ENCODE results near the gene COX4I1. TPM values are rescaled to one million over a fixed set of nuclear protein-coding genes. Genes with fewer than 3 reads are reported as not detected.
"Not testable (repeated sequence)": the region's sequence is repeated elsewhere in the genome, so short reads cannot be mapped to it uniquely, and the experiment has no call there.

The COX4I1 gene
- total RNA-seq, 2 experiments from 2014 or later: 489 to 502 TPM

DNA sequence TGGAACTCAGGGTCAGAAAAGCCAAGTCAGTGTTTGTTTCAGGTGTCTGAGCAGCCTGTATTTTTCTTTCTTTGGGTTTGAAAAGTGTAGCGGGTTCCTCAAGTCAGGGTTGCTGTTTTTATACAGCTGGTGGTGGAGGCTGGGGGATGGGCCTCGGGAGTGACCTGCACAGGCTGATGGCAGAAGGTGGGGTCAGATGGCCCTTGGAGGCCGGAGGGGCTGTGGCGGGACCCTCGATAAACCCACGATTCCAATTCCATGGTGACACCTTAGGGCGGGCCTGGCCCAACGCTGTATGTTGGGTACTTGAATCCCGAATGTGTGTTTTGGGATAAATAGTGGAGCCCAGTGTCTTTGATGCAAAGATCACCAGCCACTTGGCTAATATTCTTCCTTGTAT lies 28.7 kb downstream of the COX4I1 start:
- ATAC-seq (ENCODE audit: low read depth): no peak
- Mint-ChIP-seq H3K36me3 (peaks cover 1% of the 10 kb centered on the region), H3K4me1 (peaks cover 2% of the 10 kb centered on the region), H3K9me3 (no peaks in the 10 kb centered on the region), H3K27me3 (peaks cover 46% of the 10 kb centered on the region), H3K27ac (no peak overlapping the region), H3K4me3 (no peak overlapping the region)
- DNase-seq: no peak
- POLR2A ChIA-PET: no interaction called here

- ATAC-seq (ENCODE audit: low read depth): no peak
- Mint-ChIP-seq H3K9me3 (no peaks in the 10 kb centered on the region), H3K27me3 (peaks cover 46% of the 10 kb centered on the region), H3K36me3 (peaks cover 3% of the 10 kb centered on the region), H3K4me3 (no peak overlapping the region), H3K4me1 (peaks cover 2% of the 10 kb centered on the region), H3K27ac (no peak overlapping the region)
- DNase-seq: no peak
- POLR2A ChIA-PET: no interaction called here
These were observed 29.8 kb downstream of the COX4I1 start for GRCh38 chr16:85829171-85829719.

- Mint-ChIP-seq H3K9me3 (no peaks in the 10 kb centered on the region), H3K36me3 (peaks cover 3% of the 10 kb centered on the region), H3K27ac (no peak overlapping the region), H3K4me3 (no peak overlapping the region), H3K27me3 (peaks cover 46% of the 10 kb centered on the region), H3K4me1 (peaks cover 2% of the 10 kb centered on the region)
- ATAC-seq (ENCODE audit: low read depth) (no peak), DNase-seq (no peak)
- POLR2A ChIA-PET: no interaction called here
These were observed 30.4 kb downstream of the COX4I1 start for GRCh38 chr16:85829751-85830445.

GRCh38 chr16:85830821-85831220 lies 31.3 kb downstream of the COX4I1 start:
- ATAC-seq (ENCODE audit: low read depth): no peak
- peaks cover 46% of the 10 kb centered on the region for H3K27me3 Mint-ChIP-seq
- peaks cover 3% of the 10 kb centered on the region for H3K36me3 Mint-ChIP-seq
- no peak overlapping the region for H3K27ac Mint-ChIP-seq
- POLR2A ChIA-PET: no interaction called here
- no peaks in the 10 kb centered on the region for H3K9me3 Mint-ChIP-seq
- H3K4me1 Mint-ChIP-seq: peaks cover 2% of the 10 kb centered on the region
- no peak for DNase-seq
- H3K4me3 Mint-ChIP-seq: no peak overlapping the region

- peaks cover 41% of the 10 kb centered on the region for H3K27me3 Mint-ChIP-seq
- POLR2A ChIA-PET: no interaction called here
- no peak for ATAC-seq (ENCODE audit: low read depth)
These were observed 33.2 kb downstream of the COX4I1 start for GRCh38 chr16:85832570-85833218.

GRCh38 chr16:85833219-85833920 lies 33.9 kb downstream of the COX4I1 start:
- POLR2A ChIA-PET: no interaction called here
- H3K27ac Mint-ChIP-seq: no peak overlapping the region
- ATAC-seq (ENCODE audit: low read depth) (no peak), DNase-seq (no peak)
- no peak overlapping the region for H3K4me3 Mint-ChIP-seq
- peaks cover 3% of the 10 kb centered on the region for H3K36me3 Mint-ChIP-seq
- peaks cover 41% of the 10 kb centered on the region for H3K27me3 Mint-ChIP-seq
- no peaks in the 10 kb centered on the region for H3K9me3 Mint-ChIP-seq
- H3K4me1 Mint-ChIP-seq: peaks cover 2% of the 10 kb centered on the region

More at GRCh38 chr16:85832570-85833218, 33.2 kb downstream of the COX4I1 start:
- no peak overlapping the region for H3K4me3 Mint-ChIP-seq
- no peaks in the 10 kb centered on the region for H3K9me3 Mint-ChIP-seq
- DNase-seq: no peak
- H3K36me3 Mint-ChIP-seq: peaks cover 3% of the 10 kb centered on the region
- no peak overlapping the region for H3K27ac Mint-ChIP-seq
- peaks cover 2% of the 10 kb centered on the region for H3K4me1 Mint-ChIP-seq

- Mint-ChIP-seq H3K4me1 (no peaks in the 10 kb centered on the region), H3K4me3 (no peak overlapping the region), H3K27me3 (peaks cover 32% of the 10 kb centered on the region), H3K27ac (no peak overlapping the region), H3K36me3 (peaks cover 3% of the 10 kb centered on the region), H3K9me3 (no peaks in the 10 kb centered on the region)
- no peak for DNase-seq
- ATAC-seq (ENCODE audit: low read depth): no peak
- POLR2A ChIA-PET: interaction anchor here (0.6 kb wide), 1 partner anchor 271 kb away, joined by 4 read pairs; no protein-coding TSS in a partner anchor
These were observed 35.2 kb downstream of the COX4I1 start for GRCh38 chr16:85834741-85835140.

DNA sequence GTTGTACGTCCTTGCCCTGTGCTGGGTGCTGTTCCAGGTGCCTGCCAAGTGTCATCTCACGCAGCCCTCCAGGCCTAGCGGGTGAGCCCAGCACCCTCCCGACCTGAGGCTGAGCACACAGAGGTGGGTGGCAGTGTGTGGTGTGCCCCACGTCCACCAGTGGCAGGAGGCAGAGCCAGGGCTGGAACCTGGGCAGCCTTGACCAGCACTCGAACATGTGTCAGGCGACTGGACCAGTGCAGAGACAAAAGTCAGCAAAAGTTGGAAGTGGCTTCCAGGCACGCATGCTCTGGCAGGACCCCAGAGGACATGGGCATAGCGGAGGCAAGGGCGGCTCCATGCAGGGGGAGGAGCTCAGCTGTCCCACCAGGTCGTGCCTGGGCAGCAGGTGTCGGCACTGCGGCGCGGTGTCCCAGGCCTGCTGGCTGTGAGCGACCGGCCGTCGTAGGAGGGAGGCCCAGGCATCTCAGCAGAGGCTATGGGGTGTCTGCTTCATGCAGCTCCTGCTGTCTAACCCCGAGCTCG lies 35.8 kb downstream of the COX4I1 start:
- POLR2A ChIA-PET: no interaction called here
- peaks cover 29% of the 10 kb centered on the region for H3K27me3 Mint-ChIP-seq

DNA sequence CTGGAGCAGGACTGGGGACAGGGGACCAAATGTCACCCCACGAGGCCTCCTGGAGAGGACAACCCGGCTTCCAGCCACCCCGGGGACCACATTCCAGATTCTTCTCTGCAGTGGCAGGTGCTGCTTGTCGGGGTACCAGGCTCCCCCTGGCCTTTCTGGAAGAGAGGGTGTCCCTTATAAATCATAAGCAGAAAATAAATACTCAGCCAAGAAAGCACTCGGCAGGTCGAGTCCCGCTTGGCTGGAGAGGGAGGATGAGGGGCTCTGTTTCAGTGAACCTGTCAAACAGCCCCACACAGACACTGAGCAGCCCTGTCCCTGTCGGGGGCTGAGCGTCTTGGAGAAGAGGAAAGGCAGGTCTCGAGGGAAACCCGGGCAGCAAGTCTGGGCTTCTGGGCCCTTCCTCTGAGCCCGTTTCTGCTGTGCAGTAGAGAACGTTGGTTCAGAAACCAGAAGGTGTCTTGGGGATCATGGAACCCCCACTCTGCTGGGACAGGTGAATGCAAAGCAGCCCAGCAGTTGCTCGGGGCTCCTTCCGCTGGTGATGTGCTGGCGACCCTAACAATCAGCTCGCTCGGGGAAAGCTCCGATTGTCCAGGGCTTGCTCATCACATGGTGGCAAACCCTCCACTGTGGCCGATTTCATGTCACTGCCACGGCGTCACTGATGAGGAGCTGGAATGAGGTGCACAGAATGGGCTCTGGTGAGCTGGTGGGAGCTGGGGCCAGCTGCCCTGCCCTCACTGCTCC lies 36.6 kb downstream of the COX4I1 start:
- no peaks in the 10 kb centered on the region for H3K9me3 Mint-ChIP-seq
- peaks cover 3% of the 10 kb centered on the region for H3K36me3 Mint-ChIP-seq
- no peak overlapping the region for H3K4me3 Mint-ChIP-seq
- POLR2A ChIA-PET: no interaction called here
- peaks cover 21% of the 10 kb centered on the region for H3K27me3 Mint-ChIP-seq
- ATAC-seq (ENCODE audit: low read depth): no peak
- DNase-seq: no peak
- no peak overlapping the region for H3K27ac Mint-ChIP-seq
- no peaks in the 10 kb centered on the region for H3K4me1 Mint-ChIP-seq

More for the DNA sequence above, 35.8 kb downstream of the COX4I1 start:
- H3K27ac Mint-ChIP-seq: no peak overlapping the region
- ATAC-seq (ENCODE audit: low read depth) (no peak), DNase-seq (no peak)
- H3K4me3 Mint-ChIP-seq: no peak overlapping the region
- H3K36me3 Mint-ChIP-seq: peaks cover 3% of the 10 kb centered on the region
- H3K4me1 Mint-ChIP-seq: no peaks in the 10 kb centered on the region
- no peaks in the 10 kb centered on the region for H3K9me3 Mint-ChIP-seq

DNA sequence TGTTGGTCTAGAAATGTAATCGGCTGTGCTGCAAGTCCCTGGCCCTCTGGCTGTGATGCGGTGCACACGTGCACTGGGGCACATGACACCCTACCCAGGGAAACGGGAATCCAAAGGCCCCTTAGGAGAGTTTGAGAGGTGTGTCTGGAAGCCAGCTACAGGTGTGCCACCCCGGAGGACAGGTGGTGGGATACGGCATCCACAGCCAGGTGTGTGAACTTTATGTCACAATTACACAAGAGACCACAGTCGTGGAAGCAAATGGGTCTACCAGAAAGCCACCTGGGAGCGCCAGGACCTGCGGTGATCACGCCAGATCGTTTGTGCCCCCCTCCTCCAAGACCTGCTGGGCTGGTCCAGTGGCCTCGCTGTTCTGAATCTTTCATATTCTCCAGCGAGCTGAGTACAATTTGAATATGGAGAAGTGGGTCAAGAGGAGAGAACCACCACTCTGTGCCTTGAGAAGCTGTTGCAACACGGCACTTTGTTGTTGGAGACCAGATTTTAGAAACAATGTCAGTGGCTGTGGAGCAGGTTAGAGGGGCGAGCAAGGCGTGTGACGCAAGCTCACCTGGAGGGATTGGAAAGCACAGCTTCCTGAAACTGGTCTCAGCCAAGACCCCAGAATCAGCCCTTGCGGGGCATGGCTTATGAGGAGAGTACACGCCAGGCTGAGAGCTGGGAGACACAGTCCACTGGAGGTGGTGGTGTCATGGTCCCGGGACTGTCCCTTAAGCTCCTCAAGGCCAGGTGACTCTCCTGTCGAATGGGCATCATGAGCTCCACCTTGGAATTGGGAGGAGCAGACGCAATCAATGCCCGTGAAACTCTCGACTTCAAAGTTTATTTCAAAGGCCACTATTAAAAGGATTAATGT lies 37.4 kb downstream of the COX4I1 start:
- Mint-ChIP-seq H3K36me3 (peaks cover 2% of the 10 kb centered on the region), H3K27ac (no peak overlapping the region), H3K9me3 (no peaks in the 10 kb centered on the region), H3K4me3 (no peak overlapping the region), H3K27me3 (peaks cover 14% of the 10 kb centered on the region), H3K4me1 (no peaks in the 10 kb centered on the region)
- DNase-seq (no peak), ATAC-seq (ENCODE audit: low read depth) (no peak)
- POLR2A ChIA-PET: no interaction called here

GRCh38 chr16:85837654-85838053 lies 38.2 kb downstream of the COX4I1 start:
- H3K9me3 Mint-ChIP-seq; H3K27ac Mint-ChIP-seq; H3K4me1 Mint-ChIP-seq; DNase-seq; ATAC-seq (ENCODE audit: low read depth); H3K4me3 Mint-ChIP-seq; H3K36me3 Mint-ChIP-seq; H3K27me3 Mint-ChIP-seq; POLR2A ChIA-PET: not testable (repeated sequence)

GRCh38 chr16:85838381-85838780 lies 38.9 kb downstream of the COX4I1 start:
- ATAC-seq (ENCODE audit: low read depth): no peak

More at GRCh38 chr16:85838381-85838780, 38.9 kb downstream of the COX4I1 start:
- Mint-ChIP-seq H3K27me3 (peaks cover 3% of the 10 kb centered on the region), H3K4me3 (no peak overlapping the region), H3K4me1 (no peaks in the 10 kb centered on the region), H3K9me3 (no peaks in the 10 kb centered on the region), H3K36me3 (peaks cover 2% of the 10 kb centered on the region), H3K27ac (no peak overlapping the region)
- no peak for DNase-seq
- POLR2A ChIA-PET: no interaction called here

Data from activated naive CD8-positive, alpha-beta T cell treated with anti-CD3 and anti-CD28 coated beads, Interleukin-2, amount 10 ng/mL, durations not matched to agents 7 days and 5 days (primary cell).